Body of pancreas (tissue), 4 donors: ENCODE results near the gene PAGR1. TPM values are rescaled to one million over a fixed set of nuclear protein-coding genes. Genes with fewer than 3 reads are reported as not detected.

Experiments
- ATAC-seq: fragments of 150-250 bp; one replicate; pipeline ENCODE4 v1.9.1; 2016
- DNase-seq, 4 donors: peaks; one replicate each; pipeline ENCODE4 v3.0.0-alpha.2; 2019
- H3K27ac ChIP-seq, 4 donors: fragments of 200-600 bp; sonication (generic); 1 replicate in 3 of 4; 2 replicates in 1 of 4; pipeline versions ENCODE4 v1.5.1 to v1.6.1; 2016 to 2019; ENCODE audit warnings: mild to moderate bottlenecking in 1 of 4, mixed read lengths in 1 of 4, moderate library complexity in 1 of 4
- H3K27me3 ChIP-seq, 2 donors: fragments of 200-600 bp; sonication (generic); one replicate each; pipeline ENCODE4 v1.6.0; 2016; ENCODE audit warnings: mild to moderate bottlenecking in 1 of 2
- H3K36me3 ChIP-seq, 2 donors: fragments of 200-600 bp; sonication (generic); replicated peaks in 1 of 2; 2 replicates each; pipeline ENCODE4 v1.5.1; 2016; ENCODE audit warnings: low read depth in 2 of 2; ENCODE audit not compliant: insufficient read depth in 1 of 2
- H3K4me1 ChIP-seq: fragments of 200-600 bp; sonication (generic); one replicate; pipeline ENCODE4 v1.6.0; 2016
- H3K4me3 ChIP-seq, 2 donors: fragments of 200-600 bp; sonication (generic); 1 replicate in 1 of 2; 2 replicates in 1 of 2; pipeline ENCODE4 v1.5.1; 2016 to 2019
- H3K9me3 ChIP-seq, 3 donors: fragments of 200-600 bp; sonication (generic); 1 replicate in 2 of 3; 2 replicates in 1 of 3; pipeline ENCODE4 v1.5.1; 2016
- CTCF ChIP-seq, 7 experiments: fragments of 450-650 bp in 4 of 7; fragments of 200-600 bp in 3 of 7; sonication (generic) in 3 of 7; IDR thresholded peaks; one replicate each; pipeline ENCODE4 v1.5.1; 2016 to 2019; ENCODE audit warnings: antibody characterized with exemption in 7 of 7
- POLR2A ChIP-seq, 3 donors: fragments of 450-650 bp; IDR thresholded peaks; one replicate each; pipeline ENCODE4 v1.6.1; 2016; ENCODE audit warnings: antibody characterized with exemption in 3 of 3, mild to moderate bottlenecking in 2 of 3
- WGBS, 2 donors: methylation state at CpG; one replicate each; pipeline ENCODE4 v1.1.5; 2017; 5-methylcytosine and 5-hydroxymethylcytosine counted together
- intact Hi-C: fragments of 100-400 bp; cut with DNase I; formaldehyde crosslinking; loops from one replicate; pipeline ENCODE4 v1.15.1; 2023
- total RNA-seq, 2 donors: library from RNA; depleted of rRNA; stranded (reverse); fragments of >200 nt; gene quantifications; one replicate each; pipeline ENCODE4 v1.1.0, GENCODE V29; 2016

Gene PAGR1
- total RNA-seq, 2 donors from 2014 or later = 27.5 to 63.9 TPM

- Histone ChIP-seq H3K4me1 (no peaks in the 10 kb centered on the region), H3K27ac (peak overlapping the region in 1 of 4 donors; percentile 6), H3K9me3 (no peaks in the 10 kb centered on the region), H3K36me3 (peaks cover 7 to 17% of the 10 kb centered on the region in 2 donors), H3K4me3 (no peak overlapping the region), H3K27me3 (no peaks in the 10 kb centered on the region)
- intact Hi-C loops = no loop called here
- DNase-seq (no peak), ATAC-seq (peak; percentile 16)
- TF ChIP-seq POLR2A (IDR thresholded peaks at IDR 0.05) = no peak
- no peak for TF ChIP-seq CTCF (IDR thresholded peaks at IDR 0.05)
- 81 to 84% methylated on average over 5 of the region's 5 CpGs for WGBS, 2 donors
These were observed 33.6 kb downstream of the PAGR1 start for GRCh38 chr16:29849505-29849904.

GRCh38 chr16:29850998-29851397 lies 35.0 kb downstream of the PAGR1 start:
- Histone ChIP-seq H3K4me3 (no peak overlapping the region), H3K9me3 (no peaks in the 10 kb centered on the region), H3K4me1 (no peaks in the 10 kb centered on the region), H3K27ac (no peak overlapping the region), H3K36me3 (peaks cover 0 to 11% of the 10 kb centered on the region in 2 donors), H3K27me3 (no peaks in the 10 kb centered on the region)
- DNase-seq = no peak
- no peak for TF ChIP-seq POLR2A (IDR thresholded peaks at IDR 0.05)
- no peak for TF ChIP-seq CTCF (IDR thresholded peaks at IDR 0.05)
- ATAC-seq = no peak
- WGBS, 2 donors = 64 to 77% methylated on average over 3 of the region's 3 CpGs
- intact Hi-C loops = no loop called here

- Histone ChIP-seq H3K27ac (peak overlapping the region in 1 of 4 donors; percentile 34), H3K4me1 (no peaks in the 10 kb centered on the region), H3K4me3 (no peak overlapping the region), H3K9me3 (no peaks in the 10 kb centered on the region), H3K36me3 (peaks cover 0 to under 1% of the 10 kb centered on the region in 2 donors), H3K27me3 (no peaks in the 10 kb centered on the region)
- TF ChIP-seq POLR2A (IDR thresholded peaks at IDR 0.05) = no peak
- no peak for TF ChIP-seq CTCF (IDR thresholded peaks at IDR 0.05)
- WGBS, 2 donors = 71 to 84% methylated on average over 7 of the region's 7 CpGs
- DNase-seq (peak in 1 of 4 donors; percentile 27), ATAC-seq (peak; percentile 38)
- intact Hi-C loops = no loop called here
These were observed 36.7 kb downstream of the PAGR1 start for GRCh38 chr16:29852654-29853053.

GRCh38 chr16:29854520-29855100 lies 38.7 kb downstream of the PAGR1 start:
- WGBS, 2 donors = 80 to 100% methylated on average over 5 of the region's 5 CpGs
- DNase-seq = no peak
- intact Hi-C loops = no loop called here
- TF ChIP-seq POLR2A (IDR thresholded peaks at IDR 0.05) (no peak), CTCF (IDR thresholded peaks at IDR 0.05) (no peak)
- no peak overlapping the region for H3K27ac ChIP-seq
- H3K36me3 ChIP-seq = peaks cover 0 to 5% of the 10 kb centered on the region in 2 donors
- H3K27me3 ChIP-seq = no peaks in the 10 kb centered on the region
- no peak for ATAC-seq
- no peaks in the 10 kb centered on the region for H3K9me3 ChIP-seq
- H3K4me1 ChIP-seq = peaks cover 8% of the 10 kb centered on the region
- H3K4me3 ChIP-seq = no peak overlapping the region

- DNase-seq = no peak
- peaks cover 25% of the 10 kb centered on the region for H3K4me1 ChIP-seq
- H3K9me3 ChIP-seq = no peaks in the 10 kb centered on the region
- 77 to 81% methylated on average over 7 of the region's 7 CpGs for WGBS, 2 donors
- H3K27me3 ChIP-seq = no peaks in the 10 kb centered on the region
- H3K27ac ChIP-seq = no peak overlapping the region
- no peak overlapping the region for H3K4me3 ChIP-seq
- intact Hi-C loops = no loop called here
- ATAC-seq = no peak
- TF ChIP-seq POLR2A (IDR thresholded peaks at IDR 0.05) (no peak), CTCF (IDR thresholded peaks at IDR 0.05) (no peak)
- H3K36me3 ChIP-seq = peaks cover 0 to 5% of the 10 kb centered on the region in 2 donors
These were observed 41.3 kb downstream of the PAGR1 start for GRCh38 chr16:29857133-29857760.
